Measurements from ENCODE around the gene BTBD2.

Gene BTBD2

DNA sequence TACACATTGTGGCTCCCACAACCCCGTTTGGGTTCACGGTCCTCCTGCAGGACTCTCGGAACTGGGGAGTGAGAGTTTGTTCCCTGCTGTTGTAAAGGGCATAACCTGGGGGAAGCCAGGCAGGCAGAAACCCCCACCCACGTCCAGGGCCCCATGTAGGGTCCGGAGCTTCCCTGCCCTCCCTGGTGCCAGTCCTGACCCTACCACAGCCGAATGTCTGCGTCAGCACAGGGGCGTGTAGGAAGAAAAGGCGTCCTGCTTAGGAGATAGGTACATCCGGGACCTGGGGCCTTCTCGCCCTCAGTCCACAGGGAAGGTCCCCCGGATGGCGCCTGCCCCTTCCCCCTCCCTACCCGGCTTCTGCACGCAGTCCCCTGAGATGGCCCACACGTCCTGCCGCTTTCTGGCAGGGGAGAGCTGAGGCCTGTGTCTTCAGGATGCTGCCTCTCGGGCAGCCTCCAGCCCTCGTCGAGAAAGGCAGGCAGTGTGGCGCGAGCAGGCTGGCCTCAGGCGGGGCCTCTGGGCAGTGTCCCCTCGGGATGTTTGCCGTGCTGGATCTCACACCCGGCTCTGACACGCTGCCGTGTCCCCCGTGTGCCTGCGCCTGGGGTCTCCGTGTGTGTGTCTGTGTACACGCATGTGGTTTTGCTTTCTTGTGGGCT lies 55.5 kb downstream of the BTBD2 start:
- no peak for DNase-seq (ENCODE audit: low read depth)

DNA sequence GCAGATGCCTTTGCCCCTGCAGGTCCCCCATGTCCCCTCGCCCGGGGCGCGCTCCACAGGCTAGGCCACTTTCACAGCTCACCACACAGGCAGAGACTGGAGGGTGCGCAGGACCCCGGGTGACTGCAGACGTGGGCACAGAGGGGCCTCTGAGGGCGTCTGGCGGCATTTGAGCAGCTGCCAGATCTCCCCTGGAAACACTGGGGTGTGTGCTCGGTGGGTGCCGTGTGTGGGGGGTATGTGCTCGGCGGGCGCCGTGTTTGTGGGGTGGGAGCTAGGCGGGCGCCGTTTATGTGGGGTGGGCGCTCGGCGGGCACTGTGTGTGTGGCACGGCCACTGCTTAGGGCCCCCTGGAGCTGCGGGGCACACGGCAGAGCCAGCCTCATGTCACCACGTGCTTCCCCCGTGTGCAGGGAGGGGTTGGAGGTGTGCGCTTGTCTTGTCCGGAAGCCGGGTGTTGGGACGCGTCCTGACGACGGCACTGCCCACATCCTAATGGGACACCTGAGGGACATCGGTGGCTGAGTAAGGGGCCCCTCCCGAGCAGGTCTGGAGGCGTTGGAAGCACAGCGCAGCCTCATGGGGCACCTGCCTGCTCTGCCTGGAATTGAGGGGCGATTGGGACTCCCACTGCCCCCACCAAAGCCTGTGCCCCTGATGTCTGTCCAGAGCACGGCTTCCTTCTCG lies 57.8 kb downstream of the BTBD2 start:
- DNase-seq (ENCODE audit: low read depth): no peak

DNA sequence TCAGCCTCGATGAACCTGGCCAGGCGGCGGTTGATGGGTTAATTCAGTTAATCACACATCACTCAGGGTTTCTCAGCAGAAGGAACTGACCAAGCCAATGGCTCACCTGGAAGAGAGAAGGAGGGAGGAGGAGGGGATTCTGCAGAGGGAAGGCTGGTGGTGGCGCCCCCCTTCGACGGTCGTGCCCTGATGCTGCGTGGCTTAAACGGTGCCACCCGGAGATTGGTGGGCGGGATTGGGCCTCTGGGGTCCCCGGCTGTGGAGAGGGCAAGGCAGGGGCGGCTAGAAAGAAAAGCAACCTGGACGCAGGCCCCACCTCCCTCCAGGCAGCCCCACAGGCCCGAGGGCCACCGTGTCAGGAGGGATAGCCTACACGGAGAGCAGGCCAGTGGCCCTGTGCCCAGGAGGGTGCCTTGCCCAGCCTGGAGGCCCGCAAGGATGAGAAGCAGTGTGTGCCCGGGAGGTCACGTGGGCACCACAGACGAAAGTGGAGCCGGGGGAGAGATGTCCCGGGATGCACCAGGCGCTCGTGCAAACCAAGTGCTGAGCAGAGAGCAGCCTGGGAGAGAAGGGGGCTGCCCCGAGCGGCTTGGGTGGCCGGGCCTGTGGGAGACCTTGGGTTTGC lies 58.5 kb downstream of the BTBD2 start:
- DNase-seq (ENCODE audit: low read depth): no peak

DNA sequence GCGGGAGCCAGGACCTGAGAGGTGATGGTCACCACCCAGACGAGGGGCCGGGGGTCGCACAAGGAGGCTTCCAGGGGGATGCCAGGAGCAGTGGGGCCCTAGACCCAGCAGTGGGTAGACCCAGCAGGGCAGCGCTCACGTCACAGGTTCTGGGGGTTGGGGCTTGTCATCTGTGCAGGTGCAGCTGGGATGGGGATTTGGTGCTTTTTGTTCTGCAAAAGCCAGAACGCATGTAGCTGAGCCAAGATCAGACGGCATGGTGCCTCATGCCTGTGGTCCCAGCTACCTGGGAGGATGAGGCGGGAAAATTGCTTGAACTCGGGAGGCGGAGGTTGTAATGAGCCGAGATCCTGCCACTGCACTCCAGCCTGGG lies 59.4 kb downstream of the BTBD2 start:
- no peak for DNase-seq (ENCODE audit: low read depth)

DNA sequence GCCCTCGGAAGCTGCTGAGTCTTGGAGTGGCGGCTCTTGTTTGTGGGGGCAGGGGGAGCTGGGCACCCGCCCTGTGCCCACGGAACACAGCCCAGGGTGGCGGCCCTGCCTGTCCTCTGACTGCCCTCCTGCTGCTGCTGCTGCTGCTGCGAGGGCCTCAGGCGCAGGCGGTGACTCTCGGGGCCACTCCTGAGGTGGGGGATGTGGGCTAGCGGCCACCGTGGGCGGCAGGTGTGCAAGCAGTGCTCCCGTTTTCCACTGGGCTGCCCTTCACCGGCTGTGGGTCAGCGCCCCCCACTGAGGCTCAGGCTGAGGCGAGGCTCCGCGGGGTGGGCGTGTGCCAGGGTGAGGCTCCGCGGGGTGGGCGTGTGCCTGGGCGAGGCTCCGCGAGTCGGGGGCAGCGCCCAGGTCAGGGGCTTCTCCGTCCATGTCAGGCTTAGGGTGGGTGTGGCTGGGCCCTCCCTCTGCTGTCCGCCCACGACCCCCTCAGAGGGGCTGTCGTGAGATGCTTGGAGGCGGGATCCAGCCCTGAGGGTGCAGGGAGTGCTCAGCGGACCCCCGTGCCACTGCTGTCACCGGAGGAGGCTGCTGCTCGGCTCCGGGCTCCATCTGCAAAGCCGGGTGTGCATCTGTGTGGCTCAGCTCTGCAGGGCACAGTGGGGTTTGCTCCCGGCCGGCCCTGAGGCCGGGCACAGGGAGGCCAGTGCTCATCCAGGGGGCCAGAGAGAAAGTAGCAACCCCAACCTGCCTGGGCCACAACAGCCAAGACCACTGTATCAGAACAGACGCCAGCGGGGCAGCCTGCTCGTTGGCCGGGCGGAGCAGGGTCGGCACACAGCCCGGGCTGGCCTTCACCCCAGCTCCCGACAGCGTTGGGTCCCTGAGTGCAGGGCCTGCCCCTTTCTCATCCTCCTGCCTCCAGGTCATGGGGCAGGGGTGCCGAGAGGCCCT lies 60.1 kb downstream of the BTBD2 start:
- no peak for DNase-seq (ENCODE audit: low read depth)

DNA sequence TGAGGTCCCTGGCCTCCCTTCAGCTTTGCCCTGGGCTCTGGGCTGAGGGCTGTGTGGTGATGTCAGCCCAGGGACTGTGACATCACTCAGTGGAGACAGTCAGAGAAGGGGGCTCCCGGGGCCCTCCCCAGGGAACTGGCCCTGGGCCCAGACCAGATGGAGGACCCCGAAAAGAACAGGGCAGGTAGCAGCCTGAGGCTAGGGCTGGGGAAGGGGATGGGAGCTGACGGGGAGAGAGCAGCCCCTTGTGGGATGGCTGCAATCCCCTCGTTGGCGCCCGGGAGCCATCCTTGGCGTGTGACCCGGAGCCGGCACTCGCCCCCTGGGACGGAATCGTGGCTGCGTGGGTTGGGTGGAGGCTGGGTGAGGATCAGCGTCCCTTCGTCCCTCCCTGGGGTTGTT lies 61.0 kb downstream of the BTBD2 start:
- DNase-seq (ENCODE audit: low read depth): no peak

DNA sequence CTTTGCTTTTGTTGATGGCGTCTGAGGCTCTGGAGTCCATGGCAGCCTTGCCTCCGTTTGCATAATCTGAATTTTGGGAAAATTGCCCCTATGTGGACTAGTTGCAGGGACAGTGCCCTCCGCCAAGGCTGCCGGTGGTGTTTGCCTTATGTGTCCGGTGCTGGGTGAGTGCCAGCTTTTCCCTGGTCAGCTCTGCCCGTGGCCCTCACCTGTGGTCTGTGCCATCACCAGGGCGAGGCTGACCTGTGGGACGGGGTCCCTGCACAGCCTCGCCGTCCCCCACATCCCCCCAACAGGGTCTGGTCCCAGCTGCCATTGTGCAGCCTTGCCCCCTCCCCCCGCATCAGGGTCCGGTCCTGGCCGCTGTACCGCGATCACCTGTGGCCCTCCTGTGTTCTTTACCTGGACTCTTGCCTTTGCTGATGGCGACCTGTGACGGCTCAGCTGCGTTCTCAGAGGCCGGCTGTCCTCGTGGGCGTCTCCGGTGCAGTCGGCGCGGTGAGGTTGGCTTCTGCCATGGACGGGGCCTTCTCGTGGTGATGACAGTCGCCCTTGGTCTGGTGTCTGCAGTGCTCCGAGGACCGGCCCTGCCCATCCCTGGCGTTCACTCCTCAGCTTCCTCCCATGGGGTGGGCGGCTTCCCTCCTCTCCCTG lies 61.9 kb downstream of the BTBD2 start:
- no peak for DNase-seq (ENCODE audit: low read depth)

DNA sequence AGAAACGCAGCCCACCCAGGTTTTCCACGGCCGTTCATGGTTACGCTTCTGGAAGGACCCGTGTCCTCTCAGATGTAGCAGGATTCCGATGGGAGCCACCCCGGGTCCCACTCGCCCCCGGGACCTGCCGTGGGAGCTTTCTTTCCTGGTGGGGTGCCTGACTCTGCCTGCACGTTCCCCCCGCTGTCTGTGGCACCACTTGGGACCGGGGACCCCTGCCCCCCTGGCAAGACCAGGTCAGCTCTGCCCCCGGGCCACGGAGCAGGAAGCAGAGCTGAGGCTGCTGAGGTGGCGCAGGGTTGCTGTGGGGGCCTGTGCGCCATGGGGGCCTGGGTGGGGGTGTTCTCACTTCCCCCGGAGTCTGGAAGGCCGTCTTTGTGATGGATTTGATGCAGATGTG lies 62.5 kb downstream of the BTBD2 start:
- DNase-seq (ENCODE audit: low read depth): no peak

DNA sequence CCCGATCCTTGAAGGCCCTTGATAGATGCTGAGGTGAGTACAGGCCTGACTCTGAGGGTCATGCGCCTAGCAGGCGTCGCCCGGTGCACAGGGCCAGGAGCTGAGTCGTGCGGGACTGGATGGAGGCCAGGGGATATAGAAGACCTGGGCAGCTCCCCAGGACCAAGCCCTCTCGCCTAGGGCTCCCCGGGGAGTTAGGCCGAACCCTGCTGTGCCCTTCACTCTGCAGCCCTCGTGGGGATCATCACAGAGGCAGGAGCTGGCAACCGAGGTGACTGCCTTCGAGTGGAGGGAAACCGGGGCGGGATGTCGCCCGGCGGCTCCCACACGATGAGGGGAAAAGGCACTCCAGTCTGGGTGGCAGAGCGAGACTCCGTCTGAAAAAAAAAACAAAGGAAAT lies 62.9 kb downstream of the BTBD2 start:
- DNase-seq (ENCODE audit: low read depth): no peak

DNA sequence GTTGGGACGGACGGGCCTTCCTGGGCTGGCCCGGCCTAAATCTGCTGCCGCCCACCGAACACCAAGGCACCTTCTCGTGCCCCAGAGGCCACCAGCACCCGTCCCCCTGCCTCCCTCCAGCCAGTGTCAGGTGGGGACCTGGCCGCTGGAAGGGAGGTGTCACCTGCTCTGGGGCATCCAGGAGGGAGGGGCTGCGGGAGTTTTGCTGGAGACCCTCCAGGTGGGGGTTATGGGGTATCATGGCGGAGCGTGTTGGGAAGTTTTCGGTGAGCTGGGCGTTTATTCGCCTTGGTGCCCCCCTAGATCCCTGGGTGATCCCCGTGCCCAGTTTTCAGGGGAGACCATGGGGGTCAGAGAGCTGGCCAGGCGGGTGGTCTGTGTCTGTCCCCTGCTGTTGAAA lies 64.9 kb downstream of the BTBD2 start:
- DNase-seq (ENCODE audit: low read depth): no peak

DNA sequence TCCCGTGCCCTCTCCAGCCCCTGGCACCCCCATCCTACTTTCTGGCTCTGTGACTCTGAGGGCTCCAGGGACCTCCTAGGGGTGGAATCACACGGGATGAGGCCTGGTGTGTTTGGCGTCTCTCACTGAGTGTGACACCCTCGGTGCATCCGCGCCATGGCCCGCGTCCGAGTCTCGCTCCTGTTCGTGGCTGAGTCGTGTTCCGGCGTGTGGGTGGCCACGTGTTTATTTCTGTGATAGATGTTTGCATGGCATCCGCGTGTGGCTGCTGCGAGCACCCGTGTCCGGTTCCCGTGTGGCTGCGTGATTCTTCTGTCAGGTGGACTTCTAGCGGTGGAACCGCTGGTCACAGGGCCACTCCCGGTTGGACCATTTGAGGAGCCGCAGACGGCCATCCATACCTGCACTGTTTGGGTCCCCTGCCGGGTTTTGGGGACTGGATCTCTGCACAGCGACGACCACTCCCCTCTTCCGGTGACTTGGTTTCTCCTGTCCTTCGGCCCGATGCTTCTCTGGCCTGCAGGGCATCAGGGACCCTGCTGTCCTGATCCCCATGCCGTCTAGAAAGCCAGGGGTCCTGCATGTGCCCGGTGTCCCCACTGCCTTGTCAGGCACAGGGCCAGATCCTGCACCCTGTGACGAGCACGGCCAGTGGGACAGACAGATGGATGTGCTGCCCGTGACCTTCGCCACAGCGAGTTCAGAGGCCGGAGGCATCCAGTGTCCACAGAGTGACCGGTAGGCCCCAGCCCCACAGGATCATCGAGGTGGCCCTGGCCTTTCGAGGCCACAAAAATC lies 66.0 kb downstream of the BTBD2 start:
- no peak for DNase-seq (ENCODE audit: low read depth)

DNA sequence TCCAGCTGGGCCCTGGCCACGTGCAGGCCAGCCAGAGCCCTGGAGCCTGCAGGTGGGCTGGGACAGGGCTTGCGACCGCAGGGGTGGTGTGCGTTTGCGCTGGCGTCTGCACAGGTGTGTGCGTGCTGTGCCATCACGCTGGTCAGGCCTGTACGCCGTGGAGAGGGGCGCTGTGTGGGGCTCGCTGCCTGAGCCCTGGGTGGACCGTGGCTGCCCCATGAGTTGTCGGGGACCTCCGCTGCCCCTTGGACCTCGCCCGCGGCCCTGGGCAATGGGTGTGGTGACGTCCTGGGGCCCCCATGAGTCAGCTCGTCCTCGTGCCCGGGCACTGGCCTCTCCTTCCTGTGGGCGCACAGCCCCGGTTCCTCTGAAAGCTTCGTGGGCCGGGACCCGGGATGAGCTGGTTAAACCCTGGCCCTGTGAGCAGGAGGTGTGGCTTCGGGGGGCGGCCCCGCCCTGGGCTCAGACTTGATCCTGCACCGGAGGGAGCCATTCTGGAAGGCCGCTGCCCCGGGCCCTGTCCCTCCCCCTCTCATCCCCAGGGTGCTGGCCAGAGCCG lies 67.8 kb downstream of the BTBD2 start:
- DNase-seq (ENCODE audit: low read depth): no peak

DNA sequence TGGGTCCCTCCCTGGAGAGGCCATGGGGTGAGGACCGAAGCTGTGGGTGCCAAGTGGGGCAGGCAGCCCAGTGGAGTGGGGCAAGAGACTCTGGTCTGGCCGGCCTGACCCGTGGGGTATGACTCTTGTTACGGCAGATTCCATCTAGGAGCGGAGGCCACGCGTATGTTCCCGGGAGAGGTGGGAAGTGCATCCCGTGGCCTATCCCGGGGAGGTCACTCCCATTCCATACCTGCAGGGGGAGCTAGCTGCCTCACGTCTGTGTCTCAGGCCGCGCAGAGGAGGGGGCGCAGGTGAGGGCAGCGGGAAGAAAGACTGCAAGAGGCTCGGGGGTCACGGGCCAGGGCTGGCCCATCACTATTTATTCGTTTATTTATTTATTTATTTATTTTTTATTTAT lies 69.6 kb downstream of the BTBD2 start:
- no peak for DNase-seq (ENCODE audit: low read depth)

DNA sequence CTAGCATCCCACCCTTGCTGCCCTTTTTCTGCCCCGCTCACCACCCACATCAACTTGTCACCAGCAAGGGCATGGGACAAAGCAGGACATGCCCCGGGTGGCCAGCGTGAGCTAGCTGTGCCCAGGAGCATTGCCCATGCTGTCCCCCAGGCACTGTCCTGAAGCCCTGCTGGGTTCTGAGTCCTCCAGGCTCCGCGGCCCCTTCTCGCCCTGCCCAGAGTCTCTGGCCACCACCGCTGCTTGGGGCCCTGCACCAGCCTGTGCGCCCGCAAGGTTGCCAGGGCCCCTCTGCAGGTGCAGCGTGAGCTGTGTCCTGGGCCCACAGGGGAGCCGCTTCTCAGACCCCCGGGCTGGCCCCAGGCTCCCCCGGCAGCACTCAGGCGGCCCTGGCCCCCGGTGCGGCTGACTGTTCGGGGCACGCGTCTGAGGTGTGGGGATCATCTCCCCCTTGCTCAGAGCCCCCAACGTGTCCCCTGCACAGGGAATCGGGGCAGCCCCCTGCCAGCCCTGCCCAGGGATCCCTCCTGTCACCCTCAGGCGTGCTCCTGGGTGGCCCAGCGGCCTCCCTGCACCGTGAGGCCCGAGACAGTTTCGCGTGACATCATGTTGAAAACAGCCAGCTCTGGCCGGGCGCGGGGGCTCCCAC lies 70.5 kb downstream of the BTBD2 start:
- no peak for DNase-seq (ENCODE audit: low read depth)

DNA sequence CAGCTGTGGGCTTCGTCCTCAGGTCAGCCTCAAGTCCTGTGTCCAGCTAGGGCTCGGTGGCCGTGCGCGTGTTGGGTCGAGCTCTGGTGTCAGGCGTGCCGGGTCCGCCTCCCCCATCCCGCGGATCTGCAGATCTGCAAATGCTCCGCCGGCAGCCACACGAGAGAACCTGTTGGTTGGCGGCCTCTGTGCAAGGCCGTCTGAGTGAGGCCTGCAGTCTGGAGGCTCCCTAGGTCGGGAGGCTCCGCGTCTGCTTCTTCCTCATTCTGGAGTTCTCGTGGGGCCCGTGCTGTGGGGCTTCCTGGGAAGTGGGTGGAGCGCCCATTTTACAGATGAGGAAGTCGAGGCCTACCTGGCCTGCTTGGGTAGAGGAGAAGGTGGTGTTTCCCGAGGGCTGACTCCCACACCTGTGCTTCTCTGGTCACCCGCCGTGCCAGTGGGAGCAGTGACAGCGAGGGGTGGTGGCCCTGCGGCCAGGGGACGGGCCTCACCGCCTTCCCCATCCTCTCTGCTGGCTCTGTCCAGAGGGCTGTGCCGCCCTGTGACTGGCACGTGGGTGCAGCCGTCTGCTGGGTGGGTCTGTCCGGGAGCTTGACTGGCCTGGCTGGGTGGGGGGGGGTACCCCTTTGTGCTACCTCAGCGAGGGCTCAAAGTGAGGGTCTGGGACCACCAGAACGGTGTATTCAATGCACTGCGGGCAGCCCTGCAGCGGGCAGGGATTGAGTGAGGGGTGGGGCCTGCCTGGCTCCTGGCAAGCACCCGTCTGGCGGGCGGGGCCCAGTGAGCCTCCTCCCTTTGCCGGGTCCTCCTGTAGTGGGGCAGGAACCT lies 71.2 kb downstream of the BTBD2 start:
- DNase-seq (ENCODE audit: low read depth): no peak

DNA sequence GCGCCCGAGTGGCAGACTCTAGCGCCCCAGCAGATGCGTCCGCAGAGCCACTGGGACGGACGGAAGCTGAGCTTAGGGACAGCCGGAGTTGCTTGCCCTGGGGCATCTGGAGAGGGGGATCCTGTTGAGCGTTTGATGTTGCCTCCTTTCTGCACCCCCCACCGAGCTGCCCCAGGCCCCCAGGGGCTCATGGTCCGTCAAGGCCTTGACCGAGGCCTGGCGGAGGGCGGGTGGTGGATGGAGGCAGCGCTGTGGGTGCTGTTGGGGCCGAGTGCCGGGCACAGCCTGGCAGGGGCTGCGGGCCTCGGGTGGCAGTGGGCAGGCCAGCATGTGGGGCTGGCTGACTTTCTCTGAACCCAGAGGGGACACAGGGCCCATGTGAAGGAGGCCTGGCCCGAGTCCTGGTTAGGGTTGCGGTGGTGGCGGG lies 71.8 kb downstream of the BTBD2 start:
- no peak for DNase-seq (ENCODE audit: low read depth)

DNA sequence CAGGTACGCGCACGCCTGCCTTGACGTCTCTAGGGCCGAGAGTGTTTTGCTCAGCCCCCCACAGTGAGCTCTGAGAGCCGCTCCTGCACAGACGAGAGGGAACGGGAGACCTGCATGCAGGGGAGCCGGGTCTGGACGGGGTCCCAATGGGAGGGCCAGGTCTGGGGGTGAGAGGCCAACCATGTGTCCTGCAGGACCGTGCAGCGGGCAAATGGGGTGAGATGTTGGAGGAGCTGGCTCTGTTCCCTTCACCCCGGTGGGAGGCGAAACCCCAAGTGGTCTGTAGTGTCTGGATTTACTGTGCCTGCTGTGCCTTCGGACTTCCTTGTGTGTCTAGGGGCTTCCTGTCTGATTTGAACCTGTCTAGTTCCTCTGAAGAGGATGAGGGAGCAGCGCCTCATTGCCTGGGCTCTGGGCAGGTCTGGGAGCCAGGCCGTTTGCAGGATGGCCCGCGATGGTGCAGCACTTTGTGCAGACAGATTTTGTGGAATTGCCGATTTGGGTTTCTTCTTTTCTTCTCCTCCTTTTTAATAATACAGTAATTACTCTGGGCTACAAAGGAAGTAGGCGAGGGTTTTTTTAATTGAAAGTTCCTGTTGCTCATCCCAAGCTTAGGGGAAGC lies 72.5 kb downstream of the BTBD2 start:
- DNase-seq (ENCODE audit: low read depth): no peak

DNA sequence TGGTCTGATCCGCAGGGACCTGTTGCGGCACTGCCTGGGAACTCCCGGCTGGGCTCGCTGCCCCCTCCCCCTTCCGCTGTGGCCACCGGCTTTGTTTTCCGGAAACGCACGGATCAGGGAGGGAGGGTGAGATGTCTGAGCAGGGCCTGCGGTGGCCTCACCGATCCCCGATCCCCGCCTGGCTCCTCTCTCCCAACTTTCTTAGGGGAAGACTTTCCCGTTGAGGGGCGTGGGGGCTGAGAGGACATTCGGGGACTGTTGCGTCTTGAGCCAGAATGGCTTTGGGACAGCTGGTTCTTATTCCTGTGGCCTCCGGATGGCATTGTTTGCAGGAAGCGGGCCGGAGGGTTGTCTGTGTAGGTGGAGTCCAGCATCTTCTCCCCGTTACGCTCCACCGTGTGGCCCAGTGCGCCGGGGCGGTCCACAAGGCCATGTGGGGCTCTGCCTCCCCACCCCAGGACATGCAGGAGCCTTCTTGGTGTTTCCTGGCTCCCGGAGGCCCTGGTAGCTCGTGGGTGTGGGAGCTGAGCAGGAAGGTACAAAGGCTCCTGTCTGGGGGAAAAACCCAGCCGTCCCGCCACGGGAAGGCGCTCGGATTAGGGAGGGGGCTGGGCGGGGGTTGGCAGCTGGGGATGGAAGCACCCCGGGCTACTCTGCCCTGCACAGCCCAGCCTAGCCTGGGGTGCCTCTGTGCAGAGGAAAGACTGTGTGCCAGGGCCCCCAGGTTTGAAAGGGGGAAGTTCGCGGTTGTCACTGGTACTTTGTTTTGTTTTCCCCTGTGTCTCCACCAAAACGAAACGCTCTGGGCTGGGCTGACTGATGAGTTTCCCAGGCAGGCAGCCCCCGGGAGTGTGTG lies 73.2 kb downstream of the BTBD2 start:
- DNase-seq (ENCODE audit: low read depth): no peak

Measured in HS-27A (cell line).